Pancreas (tissue), 10 donors: ENCODE measurements around the gene BCL7B. TPM values are rescaled to one million over a fixed set of nuclear protein-coding genes. Genes with fewer than 3 reads are reported as not detected.

Experiments used
- ATAC-seq, 4 donors: fragments of 200-7000 bp; cut with Tn5 transposase; one replicate each; pipeline versions ENCODE4 v1.8.0 to v1.9.1; 2020; ENCODE audit warnings: mild to moderate bottlenecking in 4 of 4, moderate library complexity in 4 of 4
- DNase-seq, 6 donors: peaks; one replicate each; pipeline ENCODE4 v3.0.0-alpha.2; 2020
- FAIRE-seq: peaks from 2 replicates; lab custom pipeline; 2012; peaks lifted over from hg19 to GRCh38; lab: Jason Lieb, UNC
- H3K27ac ChIP-seq, 4 donors: fragments of 200-600 bp; sonication (generic); 1 replicate in 3 of 4; 2 replicates in 1 of 4; pipeline versions ENCODE4 v1.5.0 to v1.8.0; 2020
- H3K27me3 ChIP-seq, 4 donors: fragments of 200-600 bp; one replicate each; pipeline ENCODE4 v1.8.0; 2021
- H3K36me3 ChIP-seq, 3 donors: fragments of 200-600 bp; sonication (generic) in 1 of 3; one replicate each; pipeline versions ENCODE4 v1.5.0 to v1.8.0; 2020 to 2021
- H3K4me1 ChIP-seq, 3 donors: fragments of 200-600 bp; one replicate each; pipeline ENCODE4 v1.8.0; 2021
- H3K4me3 ChIP-seq, 4 donors: fragments of 200-600 bp; sonication (generic) in 2 of 4; one replicate each; pipeline versions ENCODE4 v1.5.0 to v1.8.0; 2020 to 2021
- H3K9me3 ChIP-seq, 4 donors: fragments of 200-600 bp; one replicate each; pipeline ENCODE4 v1.8.0; 2021
- WGBS, 2 donors: extraction: QIAGEN DNeasy Blood & Tissue Kit; methylation state at CpG; one replicate each; pipeline ENCODE4 v1.1.7; 2013; 5-methylcytosine and 5-hydroxymethylcytosine counted together
- intact Hi-C, 3 donors: fragments of 100-400 bp; cut with DNase I; formaldehyde crosslinking; loops; one replicate each; pipeline versions ENCODE4 v1.11.1 to v1.14.2; 2022
- polyA plus RNA-seq, 2 donors: library from polyadenylated mRNA; stranded (reverse); fragments of 200-250 nt; gene quantifications; one replicate each; pipeline ENCODE4 v1.2.3, GENCODE V29; 2013
- total RNA-seq, 6 donors: library from RNA; stranded (reverse); fragmentation: NEBNext Ultra II Directional in 4 of 6; extraction: Animal tissue kit (Norgen Biotek cat#: 25700) in 4 of 6; gene quantifications; one replicate each; pipeline versions ENCODE4 v1.2.1 to v1.2.4, GENCODE V29; 2021 to 2023
- TF ChIP-seq, protein P1 (sequence below), 4 donors: fragments of 200-600 bp; sonication (generic) in 3 of 4; IDR thresholded peaks; one replicate each; pipeline versions ENCODE4 v1.5.0 to v1.8.0; 2021; ENCODE audit warnings: antibody characterized with exemption in 4 of 4
- donor health status: healthy with polysubstance abuse.
- donor health status: DM: no; HTN: no; CAD: no; lungs with moderate emphysema.
- donor health status: DM: no; HTN: no; CAD: no.
- donor health status: control.
- donor health status: control.
- donor health status: Bipolar disorder and iron deficiency.
- donor health status: DM: yes; HTN: yes; CAD: no.
- donor health status: DM: no; HTN: no; CAD: no.
- donor health status: DM: no; HTN: no; CAD: no.
- donor health status: DM: yes; HTN: yes; CAD: no.

BCL7B gene
- total and polyA plus RNA-seq, 8 donors: 13.5 to 44.6 (median 17.6) TPM

DNA sequence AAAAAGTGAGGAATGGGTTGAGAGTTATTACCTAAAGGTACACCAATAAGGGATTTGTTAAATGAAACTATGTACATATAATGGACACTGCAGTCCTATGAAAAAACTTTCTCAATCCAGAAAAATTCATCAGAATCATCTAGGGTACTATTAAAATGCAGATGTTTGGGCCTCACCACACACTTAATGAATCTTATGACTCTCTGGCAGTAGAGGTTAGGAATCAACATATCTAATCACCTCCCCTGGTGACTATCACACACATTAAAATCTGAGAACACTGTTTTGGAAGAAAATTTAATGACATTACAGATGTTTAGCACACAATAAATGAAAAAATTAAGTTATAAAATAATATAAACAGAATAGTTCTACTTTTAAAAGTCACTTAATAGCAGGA is 67.5 kb downstream of the BCL7B start:
- TF ChIP-seq, protein P1, sequence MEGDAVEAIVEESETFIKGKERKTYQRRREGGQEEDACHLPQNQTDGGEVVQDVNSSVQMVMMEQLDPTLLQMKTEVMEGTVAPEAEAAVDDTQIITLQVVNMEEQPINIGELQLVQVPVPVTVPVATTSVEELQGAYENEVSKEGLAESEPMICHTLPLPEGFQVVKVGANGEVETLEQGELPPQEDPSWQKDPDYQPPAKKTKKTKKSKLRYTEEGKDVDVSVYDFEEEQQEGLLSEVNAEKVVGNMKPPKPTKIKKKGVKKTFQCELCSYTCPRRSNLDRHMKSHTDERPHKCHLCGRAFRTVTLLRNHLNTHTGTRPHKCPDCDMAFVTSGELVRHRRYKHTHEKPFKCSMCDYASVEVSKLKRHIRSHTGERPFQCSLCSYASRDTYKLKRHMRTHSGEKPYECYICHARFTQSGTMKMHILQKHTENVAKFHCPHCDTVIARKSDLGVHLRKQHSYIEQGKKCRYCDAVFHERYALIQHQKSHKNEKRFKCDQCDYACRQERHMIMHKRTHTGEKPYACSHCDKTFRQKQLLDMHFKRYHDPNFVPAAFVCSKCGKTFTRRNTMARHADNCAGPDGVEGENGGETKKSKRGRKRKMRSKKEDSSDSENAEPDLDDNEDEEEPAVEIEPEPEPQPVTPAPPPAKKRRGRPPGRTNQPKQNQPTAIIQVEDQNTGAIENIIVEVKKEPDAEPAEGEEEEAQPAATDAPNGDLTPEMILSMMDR (IDR thresholded peaks at IDR 0.05): no peak
- Histone ChIP-seq H3K27ac (no peak overlapping the region), H3K9me3 (no peaks in the 10 kb centered on the region), H3K4me1 (no peaks in the 10 kb centered on the region), H3K4me3 (no peak overlapping the region), H3K36me3 (peaks cover 7 to 81% (median 9%) of the 10 kb centered on the region in 3 donors), H3K27me3 (no peaks in the 10 kb centered on the region)
- DNase-seq (no peak), ATAC-seq (no peak), FAIRE-seq (no peak)
- intact Hi-C loops: no loop called here

DNA sequence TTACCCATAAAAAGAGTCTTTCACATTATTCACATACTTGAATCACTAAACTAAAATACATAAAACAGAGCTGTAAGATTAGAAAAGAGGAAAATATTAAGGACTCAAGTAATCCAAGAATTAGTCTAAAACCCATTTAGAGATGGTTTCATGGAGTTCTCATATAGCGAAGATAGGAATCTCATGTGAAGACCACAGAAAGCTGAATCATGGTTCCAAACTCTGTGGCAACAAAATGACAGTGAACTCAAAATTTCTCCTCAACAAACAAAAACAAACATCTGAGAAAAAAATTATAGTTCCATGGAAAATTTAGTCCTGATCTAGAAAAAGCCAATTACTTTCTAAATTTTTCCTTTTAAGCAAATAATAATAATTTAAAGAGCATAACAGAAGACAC is 70.0 kb downstream of the BCL7B start:
- peaks cover 4 to 71% (median 7%) of the 10 kb centered on the region in 3 donors for H3K36me3 ChIP-seq
- ATAC-seq: no peak
- 100% methylated on average over 1 of the region's 1 CpG for WGBS, 2 donors
- intact Hi-C loops: no loop called here
- DNase-seq: no peak
- no peaks in the 10 kb centered on the region for H3K27me3 ChIP-seq
- H3K27ac ChIP-seq: no peak overlapping the region
- H3K9me3 ChIP-seq: no peaks in the 10 kb centered on the region
- no peak for FAIRE-seq
- TF ChIP-seq, protein P1 (IDR thresholded peaks at IDR 0.05): no peak
- H3K4me3 ChIP-seq: no peak overlapping the region
- no peaks in the 10 kb centered on the region for H3K4me1 ChIP-seq

Other genes starting within 250 kb of the BCL7B start
- 10 to 100 TPM; 11.4 to 19.1 (median 15.9) TPM for gene NSUN5, start 248.9 kb downstream of the BCL7B start, total RNA-seq
- gene NSUN5, start 248.9 kb downstream of the BCL7B start, polyA plus RNA-seq: 10 to 100 TPM; 28.3 to 35.3 TPM
- gene TRIM50, start 229.6 kb downstream of the BCL7B start, total RNA-seq: 10 to 100 TPM in 4 of 6 donors, 1 to 10 TPM in 2; 5.5 to 35.9 (median 11.5) TPM
- gene TRIM50, start 229.6 kb downstream of the BCL7B start, polyA plus RNA-seq: 10 to 100 TPM; 21.5 to 31.7 TPM
- gene FKBP6, start 229.5 kb downstream of the BCL7B start, total RNA-seq: not detected
- under 1 TPM; 0.05 to 0.38 TPM for gene FKBP6, start 229.5 kb downstream of the BCL7B start, polyA plus RNA-seq
- gene FZD9, start 123.9 kb downstream of the BCL7B start, total RNA-seq: under 1 TPM; 0.28 to 0.63 (median 0.46) TPM
- under 1 TPM; 0.38 to 0.95 TPM for gene FZD9, start 123.9 kb downstream of the BCL7B start, polyA plus RNA-seq
- 10 to 100 TPM; 16.1 to 29.0 (median 18.9) TPM for gene BAZ1B, start 35.4 kb downstream of the BCL7B start, total RNA-seq
- gene BAZ1B, start 35.4 kb downstream of the BCL7B start, polyA plus RNA-seq: 10 to 100 TPM; 11.6 to 12.8 TPM
- gene TBL2, start 20.9 kb upstream of the BCL7B start, total RNA-seq: 10 to 100 TPM; 21.2 to 38.9 (median 28.3) TPM
- gene TBL2, start 20.9 kb upstream of the BCL7B start, polyA plus RNA-seq: 10 to 100 TPM; 17.2 to 26.1 TPM
- gene MLXIPL, start 66.8 kb upstream of the BCL7B start, total RNA-seq: 10 to 100 TPM in 5 of 6 donors, 1 to 10 TPM in 1; 8.8 to 25.9 (median 19.5) TPM
- 100 to 1,000 TPM; 146 to 176 TPM for gene MLXIPL, start 66.8 kb upstream of the BCL7B start, polyA plus RNA-seq
- 1 to 10 TPM; 2.6 to 3.9 (median 2.9) TPM for gene VPS37D, start 110.1 kb upstream of the BCL7B start, total RNA-seq
- gene VPS37D, start 110.1 kb upstream of the BCL7B start, polyA plus RNA-seq: 1 to 10 TPM; 4.5 to 8.2 TPM
- gene DNAJC30, start 125.8 kb upstream of the BCL7B start, total RNA-seq: 1 to 10 TPM; 4.1 to 8.2 (median 5.6) TPM
- gene DNAJC30, start 125.8 kb upstream of the BCL7B start, polyA plus RNA-seq: 1 to 10 TPM; 5.1 to 6.4 TPM
- gene BUD23, start 125.9 kb upstream of the BCL7B start, total RNA-seq: 10 to 100 TPM; 26.9 to 36.8 (median 33.0) TPM
- gene BUD23, start 125.9 kb upstream of the BCL7B start, polyA plus RNA-seq: 10 to 100 TPM; 46.7 to 62.9 TPM
- 10 to 100 TPM in 2 of 6 donors, 1 to 10 TPM in 4; 2.3 to 11.9 (median 6.9) TPM for gene STX1A, start 162.0 kb upstream of the BCL7B start, total RNA-seq
- 10 to 100 TPM; 31.8 to 95.7 TPM for gene STX1A, start 162.0 kb upstream of the BCL7B start, polyA plus RNA-seq
- gene ABHD11, start 181.1 kb upstream of the BCL7B start, total RNA-seq: 10 to 100 TPM; 16.0 to 30.6 (median 22.1) TPM
- 10 to 100 TPM; 91.0 to 95.2 TPM for gene ABHD11, start 181.1 kb upstream of the BCL7B start, polyA plus RNA-seq
- 10 to 100 TPM; 42.9 to 62.0 (median 48.3) TPM for gene CLDN3, start 212.6 kb upstream of the BCL7B start, total RNA-seq
- 100 to 1,000 TPM; 110 to 122 TPM for gene CLDN3, start 212.6 kb upstream of the BCL7B start, polyA plus RNA-seq